H1 (cell line): ENCODE data around the gene AGBL1. TPM values are rescaled to one million over a fixed set of nuclear protein-coding genes. Genes with fewer than 3 reads are reported as not detected.

ENCODE experiments used
- CBX5 ChIP-seq: fragments of 300-800, 300-1000 bp; sonication (generic); IDR thresholded peaks from 2 replicates; pipeline ENCODE4 v1.7.1; 2016; ENCODE audit warnings: antibody characterized with exemption, low read length, low read depth
- CTBP2 ChIP-seq: IDR thresholded peaks from 2 replicates; pipeline ENCODE4 v1.7.0; 2011; ENCODE audit warnings: borderline replicate concordance, mild to moderate bottlenecking, moderate library complexity, mixed read lengths, low read length; ENCODE audit not compliant: insufficient read depth, insufficient read length
- HDAC2 ChIP-seq, 2 experiments: fragments of 300-600 bp in 1 of 2; sonication (generic) in 1 of 2; IDR thresholded peaks; 2 replicates each; pipeline ENCODE4 v1.6.1; 2011 to 2012; ENCODE audit warnings: low read depth in 2 of 2, low read length in 2 of 2, mild to moderate bottlenecking in 2 of 2, moderate library complexity in 2 of 2, borderline replicate concordance in 1 of 2, inconsistent platforms in 1 of 2
- NANOG ChIP-seq: IDR thresholded peaks from 2 replicates; pipeline ENCODE4 v1.6.1; 2011; ENCODE audit warnings: low read length, low read depth, mild to moderate bottlenecking, inconsistent platforms; ENCODE audit not compliant: insufficient read depth, poor library complexity, severe bottlenecking
- SIX5 ChIP-seq: IDR thresholded peaks from 2 replicates; pipeline ENCODE4 v1.6.1; 2011; ENCODE audit warnings: mild to moderate bottlenecking, low read depth, low read length
- polyA plus RNA-seq, 7 experiments: library from polyadenylated mRNA; depleted of rRNA in 3 of 7; stranded (reverse) in 5 of 7; unstranded in 2 of 7; fragments of >200 nt in 5 of 7; fragments of 200-250 nt in 2 of 7; gene quantifications; 1 replicate in 5 of 7; 2 replicates in 1 of 7; 4 replicates in 1 of 7; pipeline versions ENCODE4 v1.2.1 to v1.2.3, GENCODE V29; 2011 to 2013; ENCODE audit warnings: missing spikeins in 2 of 7, mixed read lengths in 2 of 7
- total RNA-seq: library from RNA; stranded (reverse); fragmentation: NEBNext Ultra II Directional; extraction: Animal tissue kit (Norgen Biotek cat#: 25700); gene quantifications from 2 replicates; pipeline ENCODE4 v1.2.1, GENCODE V29; 2021

AGBL1 gene
- total and polyA plus RNA-seq, 2 of the 8 experiments (the other 6 are each of a cell fraction or from before 2014, with no cell fraction given), result not detected

DNA sequence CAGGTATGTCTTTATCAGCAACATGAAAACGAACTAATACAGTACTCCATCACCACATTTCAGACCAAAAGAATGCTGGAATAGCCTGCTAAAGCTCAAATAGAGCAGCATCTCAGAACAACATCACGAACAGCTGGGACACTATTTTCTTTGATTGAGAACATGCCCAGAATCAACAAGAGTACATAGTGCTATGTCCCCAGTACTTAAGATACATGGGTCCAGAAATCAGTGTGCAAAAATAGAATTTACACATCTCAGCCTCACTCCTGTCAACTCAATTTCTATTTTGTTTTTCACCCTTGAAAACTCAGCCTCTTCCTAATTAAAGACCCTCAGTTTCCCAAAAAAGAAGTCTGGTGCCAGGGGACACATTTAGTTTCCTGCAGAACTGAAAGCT, 753.9 kb downstream of the AGBL1 start (continued):
- TF ChIP-seq NANOG (no peak), SIX5 (no peak), CBX5 (no peak), CTBP2 (no peak), HDAC2 (IDR thresholded peaks at IDR 0.05; ENCODE audit: borderline replicate concordance in 1 of 2, low read depth in 2 of 2, low read length in 2 of 2) (no peak)
